AG10803 (cell line): ENCODE data around the gene WFDC5.

ENCODE experiments used
- DNase-seq: peaks from one replicate; pipeline ENCODE4 v3.0.0; 2010; ENCODE audit warnings: low read depth
- H3K4me3 ChIP-seq: 2 replicates; pipeline ENCODE4 v1.5.1; 2011; ENCODE audit warnings: mild to moderate bottlenecking, low read length, control low read depth
- TF ChIP-seq, protein P1 (sequence below): conservative IDR thresholded peaks from 2 replicates; pipeline ENCODE4 v1.5.1; 2011; ENCODE audit warnings: mild to moderate bottlenecking, low read length, control low read depth, inconsistent platforms

Gene WFDC5

DNA sequence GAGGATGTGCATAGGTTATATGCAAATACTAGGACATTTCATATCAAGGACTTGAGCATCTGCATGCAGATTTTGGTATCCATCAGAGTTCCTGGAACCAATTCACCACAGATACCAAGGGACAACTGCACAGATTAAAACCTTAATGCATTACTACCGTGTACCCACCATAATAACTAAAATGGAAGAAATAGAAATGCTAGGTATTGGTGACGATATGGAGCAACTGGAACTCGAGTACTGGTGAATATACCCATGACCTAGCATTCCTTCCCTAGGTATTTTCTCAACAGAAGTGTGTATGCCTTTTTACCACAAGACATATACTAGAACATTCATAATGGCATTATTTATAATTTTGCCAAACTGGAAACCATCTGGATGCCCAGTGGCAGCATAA, 32.5 kb downstream of the WFDC5 start:
- TF ChIP-seq, protein P1, sequence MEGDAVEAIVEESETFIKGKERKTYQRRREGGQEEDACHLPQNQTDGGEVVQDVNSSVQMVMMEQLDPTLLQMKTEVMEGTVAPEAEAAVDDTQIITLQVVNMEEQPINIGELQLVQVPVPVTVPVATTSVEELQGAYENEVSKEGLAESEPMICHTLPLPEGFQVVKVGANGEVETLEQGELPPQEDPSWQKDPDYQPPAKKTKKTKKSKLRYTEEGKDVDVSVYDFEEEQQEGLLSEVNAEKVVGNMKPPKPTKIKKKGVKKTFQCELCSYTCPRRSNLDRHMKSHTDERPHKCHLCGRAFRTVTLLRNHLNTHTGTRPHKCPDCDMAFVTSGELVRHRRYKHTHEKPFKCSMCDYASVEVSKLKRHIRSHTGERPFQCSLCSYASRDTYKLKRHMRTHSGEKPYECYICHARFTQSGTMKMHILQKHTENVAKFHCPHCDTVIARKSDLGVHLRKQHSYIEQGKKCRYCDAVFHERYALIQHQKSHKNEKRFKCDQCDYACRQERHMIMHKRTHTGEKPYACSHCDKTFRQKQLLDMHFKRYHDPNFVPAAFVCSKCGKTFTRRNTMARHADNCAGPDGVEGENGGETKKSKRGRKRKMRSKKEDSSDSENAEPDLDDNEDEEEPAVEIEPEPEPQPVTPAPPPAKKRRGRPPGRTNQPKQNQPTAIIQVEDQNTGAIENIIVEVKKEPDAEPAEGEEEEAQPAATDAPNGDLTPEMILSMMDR = no peak
- DNase-seq = no peak
- no peak overlapping the region for H3K4me3 ChIP-seq

DNA sequence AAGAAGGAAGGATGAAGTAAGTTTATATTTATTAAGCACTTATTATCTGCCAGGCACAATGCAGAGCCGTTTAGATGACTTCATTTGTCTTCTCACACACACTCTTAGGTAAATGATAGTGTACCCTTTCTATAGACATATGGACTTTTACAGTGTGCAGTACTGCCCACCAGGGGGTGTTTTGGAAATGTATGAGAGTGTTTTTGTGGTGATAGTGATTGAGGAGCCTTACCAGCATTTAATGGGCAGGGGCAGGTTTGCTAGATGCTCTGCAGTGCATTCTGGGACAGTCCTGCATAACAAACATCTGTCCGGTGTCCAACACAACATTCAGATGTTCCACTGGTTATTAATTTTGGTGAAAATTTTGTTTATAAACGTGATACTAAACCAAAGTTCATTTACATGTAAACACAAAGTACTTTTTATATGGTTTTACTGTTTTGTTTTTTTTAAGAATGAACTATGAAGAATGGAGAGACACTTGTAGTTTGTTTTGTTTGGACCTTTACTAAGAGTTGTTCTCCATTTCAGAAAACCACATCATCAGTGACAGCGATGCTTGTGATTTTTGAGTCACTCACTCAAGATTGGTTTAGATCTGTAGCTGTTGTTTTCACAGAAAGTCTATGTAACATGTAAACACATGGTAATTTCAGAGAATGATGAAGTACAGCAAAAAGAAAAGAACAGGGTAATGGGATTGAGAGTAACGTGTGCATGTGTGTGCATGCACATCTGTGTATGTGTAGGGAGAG, 33.9 kb downstream of the WFDC5 start:
- no peak overlapping the region for H3K4me3 ChIP-seq
- no peak for DNase-seq
- TF ChIP-seq, protein P1 = peak; percentile 53

DNA sequence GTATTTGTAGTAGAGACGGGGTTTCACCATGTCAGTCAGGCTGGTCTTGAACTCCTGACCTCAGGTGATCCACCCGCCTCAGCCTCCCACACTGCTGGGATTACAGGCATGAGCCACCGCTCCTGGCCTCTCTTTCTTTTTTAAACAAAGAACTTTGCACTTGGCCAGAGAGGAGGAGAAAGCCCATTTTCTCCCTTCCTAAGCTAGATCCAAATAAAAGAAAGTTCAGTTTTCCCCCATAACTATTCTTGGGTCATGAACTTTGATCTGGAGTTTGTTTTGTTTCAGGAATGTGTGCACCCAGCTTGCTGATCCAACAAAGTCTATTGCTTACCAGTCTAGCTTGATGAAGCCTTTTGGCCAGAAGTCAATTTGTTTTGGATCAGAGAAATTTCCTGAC, 37.4 kb downstream of the WFDC5 start:
- H3K4me3 ChIP-seq = no peak overlapping the region
- TF ChIP-seq, protein P1 = no peak
- no peak for DNase-seq

DNA sequence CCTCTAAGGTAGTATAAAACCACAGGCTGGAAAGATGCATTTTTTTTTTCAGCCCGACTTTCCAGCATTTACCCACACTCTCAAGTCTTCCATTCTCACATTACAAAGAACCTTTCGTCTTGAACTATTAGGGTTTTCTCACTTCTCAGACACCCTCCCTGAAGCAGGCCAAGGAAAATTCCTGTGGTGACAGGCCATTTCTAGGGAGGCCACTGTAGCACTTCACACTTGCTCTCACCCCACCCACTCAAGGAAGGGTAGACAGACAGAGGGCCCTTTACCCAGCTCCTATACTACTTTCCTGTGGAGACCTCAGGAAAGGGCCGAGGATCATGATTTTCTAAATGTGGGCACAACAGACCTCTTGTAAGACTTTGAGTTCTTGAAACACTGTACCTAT, 41.8 kb downstream of the WFDC5 start:
- DNase-seq = no peak
- TF ChIP-seq, protein P1 = no peak
- no peak overlapping the region for H3K4me3 ChIP-seq

DNA sequence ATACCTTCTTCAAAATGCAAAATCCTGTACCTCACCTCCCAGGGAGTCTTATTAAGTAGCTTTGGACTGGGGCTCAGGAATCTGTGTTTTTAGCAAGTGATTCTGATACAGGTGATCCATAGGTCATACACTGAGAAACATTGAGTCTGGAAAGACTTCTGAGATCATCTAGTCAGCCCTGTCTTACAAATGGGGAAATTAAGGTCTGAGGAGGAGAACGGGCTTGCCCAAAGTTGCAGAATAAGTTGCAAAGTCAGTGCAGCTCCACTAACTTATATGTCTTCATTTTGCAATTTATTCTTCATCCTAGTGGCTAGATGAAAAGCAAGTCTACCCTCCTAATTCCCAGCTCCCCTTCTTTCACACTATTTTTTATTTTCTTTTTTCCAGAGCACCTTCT, 42.9 kb downstream of the WFDC5 start:
- no peak overlapping the region for H3K4me3 ChIP-seq
- TF ChIP-seq, protein P1 = no peak
- DNase-seq = no peak

DNA sequence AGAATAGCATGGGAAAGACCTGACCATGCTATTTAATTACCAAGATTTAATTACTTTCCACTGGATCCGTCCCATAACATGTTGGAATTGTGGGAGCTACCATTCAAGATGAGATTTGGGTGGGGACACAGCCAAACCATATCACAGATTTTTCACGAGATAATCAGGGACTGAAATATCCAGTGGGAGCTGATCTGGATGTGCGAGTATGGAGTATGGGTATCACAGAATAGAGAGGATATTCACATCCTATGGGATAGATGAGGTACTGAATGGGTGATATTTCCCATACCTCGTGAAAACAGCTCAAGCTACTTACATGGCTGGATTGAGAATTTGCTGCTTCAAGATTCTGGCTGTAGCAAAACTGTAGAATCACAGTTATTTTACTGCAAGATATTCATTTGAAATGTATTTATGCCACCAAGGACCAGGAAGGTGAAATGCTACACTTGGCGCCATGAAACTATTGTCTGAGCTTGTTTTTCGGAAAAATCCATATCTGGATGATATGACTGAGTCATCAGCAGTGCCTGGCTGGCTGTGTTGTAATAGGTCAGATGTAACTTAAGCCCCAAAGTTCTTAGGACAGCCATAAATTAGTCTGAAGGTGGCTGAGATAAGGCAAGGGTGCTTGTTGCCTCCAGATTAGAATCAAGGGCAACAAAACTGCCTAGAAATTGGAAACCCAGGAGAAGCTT, 43.9 kb downstream of the WFDC5 start:
- DNase-seq = no peak
- TF ChIP-seq, protein P1 = no peak

DNA sequence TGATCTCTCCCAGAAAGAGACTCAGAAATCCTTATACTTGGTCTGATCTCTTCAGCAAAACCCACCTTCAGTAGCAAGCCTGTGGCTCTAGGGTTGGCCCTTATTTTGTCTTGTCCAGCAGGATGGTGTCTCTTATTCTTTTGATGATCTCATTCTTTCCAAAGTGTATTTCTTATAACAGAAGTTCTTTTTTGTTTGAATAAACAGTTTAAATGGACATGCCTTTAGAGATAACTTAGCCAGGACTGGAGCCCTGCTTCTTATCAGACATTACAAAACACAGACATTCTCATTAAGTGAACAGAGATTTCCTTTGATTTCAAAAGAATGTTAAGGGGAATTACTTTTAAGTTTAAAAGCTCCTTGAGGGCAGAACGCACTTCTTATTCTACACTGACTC, 45.7 kb downstream of the WFDC5 start:
- H3K4me3 ChIP-seq = no peak overlapping the region
- TF ChIP-seq, protein P1 = no peak
- DNase-seq = no peak

More for the DNA sequence above, 43.9 kb downstream of the WFDC5 start:
- H3K4me3 ChIP-seq = no peak overlapping the region
